Left renal cortex interstitium (tissue), 4 donors: Measurements from ENCODE around the gene ATAD5. TPM values are rescaled to one million over a fixed set of nuclear protein-coding genes. Genes with fewer than 3 reads are reported as not detected.

Experiments
- DNase-seq, 4 donors: peaks; one replicate each; pipeline ENCODE4 v3.0.0-alpha.2; 2013; ENCODE audit warnings: low read depth in 4 of 4, low spot score in 2 of 4, missing footprints in 1 of 4
- polyA plus RNA-seq, 4 donors: library from polyadenylated mRNA; unstranded; fragments of 120-200 nt; gene quantifications; one replicate each; pipeline ENCODE4 v1.2.1, GENCODE V29; 2013; ENCODE audit not compliant: insufficient read length in 4 of 4

Gene ATAD5
- polyA plus RNA-seq, 4 donors = 5.4 to 10.1 (median 7.3) TPM

- no peak for DNase-seq
Observed at GRCh38 chr17:30823421-30823820, 8.3 kb upstream of the ATAD5 start.

- DNase-seq = no peak
Observed at GRCh38 chr17:30824002-30824355, 7.8 kb upstream of the ATAD5 start.

GRCh38 chr17:30824356-30825145 lies 7.2 kb upstream of the ATAD5 start, which contains the start of gene CRLF3:
Gene CRLF3, minus strand, starts transcription at chr17:30824692. Its CDS starts 41 bp downstream, at chr17:30824651.
- DNase-seq = peak; percentile 50 to 89 (median 79)

GRCh38 chr17:30827082-30827481 lies 4.7 kb upstream of the ATAD5 start:
- DNase-seq = no peak

- DNase-seq = no peak
Observed at GRCh38 chr17:30829022-30829421, 2.7 kb upstream of the ATAD5 start.

- no peak for DNase-seq
Observed at GRCh38 chr17:30831257-30831656, 509 bp upstream of the ATAD5 start.

GRCh38 chr17:30832438-30833124 lies 815 bp downstream of the ATAD5 start:
- DNase-seq = no peak

- DNase-seq = no peak
Observed at GRCh38 chr17:30838202-30838807, 6.5 kb downstream of the ATAD5 start.

GRCh38 chr17:30840771-30841170 lies 9.0 kb downstream of the ATAD5 start:
- DNase-seq = no peak

- no peak for DNase-seq
Observed at GRCh38 chr17:30848021-30848420, 16.3 kb downstream of the ATAD5 start.

GRCh38 chr17:30854146-30854545 lies 22.4 kb downstream of the ATAD5 start:
- no peak for DNase-seq

GRCh38 chr17:30858556-30859250 lies 26.9 kb downstream of the ATAD5 start:
- DNase-seq = no peak

- no peak for DNase-seq
Observed at GRCh38 chr17:30864636-30865035, 32.9 kb downstream of the ATAD5 start.

- DNase-seq = no peak
Observed at GRCh38 chr17:30869005-30869404, 37.2 kb downstream of the ATAD5 start.

GRCh38 chr17:30886187-30886586 lies 54.4 kb downstream of the ATAD5 start:
- DNase-seq = no peak

- DNase-seq = no peak
Observed at GRCh38 chr17:30894236-30894635, 62.5 kb downstream of the ATAD5 start.

GRCh38 chr17:30897311-30897710 lies 65.5 kb downstream of the ATAD5 start:
- no peak for DNase-seq

GRCh38 chr17:30905742-30906100 lies 74.0 kb downstream of the ATAD5 start:
- DNase-seq = no peak

GRCh38 chr17:30906101-30906911 lies 74.5 kb downstream of the ATAD5 start, which contains the start of gene TEFM:
Gene TEFM, minus strand, starts transcription at chr17:30906238. Its CDS starts 40 bp downstream, at chr17:30906198.
- DNase-seq = peak; percentile 77 to 87 (median 84)
